A549 treated with ZK216348 at 1 μM for 4 hours (cell line): ENCODE data around the gene SLC6A7. TPM values are rescaled to one million over a fixed set of nuclear protein-coding genes. Genes with fewer than 3 reads are reported as not detected.

Experiments used
- total RNA-seq: library from RNA; stranded (reverse); fragments of 200-300 nt; extraction: Qiagen RNA extraction; gene quantifications from 5 replicates; pipeline ENCODE4 v1.2.3, GENCODE V29; 2022; ENCODE audit warnings: low read depth

SLC6A7 gene
- 0.04 TPM in 2 of 5 replicates, not detected in the others for total RNA-seq

GRCh38 chr5:150189728-150190502 is at the start of gene SLC6A7:
SLC6A7 (plus strand) TSS chr5:150190062; CDS start chr5:150190328, 266 bp downstream.

DNA sequence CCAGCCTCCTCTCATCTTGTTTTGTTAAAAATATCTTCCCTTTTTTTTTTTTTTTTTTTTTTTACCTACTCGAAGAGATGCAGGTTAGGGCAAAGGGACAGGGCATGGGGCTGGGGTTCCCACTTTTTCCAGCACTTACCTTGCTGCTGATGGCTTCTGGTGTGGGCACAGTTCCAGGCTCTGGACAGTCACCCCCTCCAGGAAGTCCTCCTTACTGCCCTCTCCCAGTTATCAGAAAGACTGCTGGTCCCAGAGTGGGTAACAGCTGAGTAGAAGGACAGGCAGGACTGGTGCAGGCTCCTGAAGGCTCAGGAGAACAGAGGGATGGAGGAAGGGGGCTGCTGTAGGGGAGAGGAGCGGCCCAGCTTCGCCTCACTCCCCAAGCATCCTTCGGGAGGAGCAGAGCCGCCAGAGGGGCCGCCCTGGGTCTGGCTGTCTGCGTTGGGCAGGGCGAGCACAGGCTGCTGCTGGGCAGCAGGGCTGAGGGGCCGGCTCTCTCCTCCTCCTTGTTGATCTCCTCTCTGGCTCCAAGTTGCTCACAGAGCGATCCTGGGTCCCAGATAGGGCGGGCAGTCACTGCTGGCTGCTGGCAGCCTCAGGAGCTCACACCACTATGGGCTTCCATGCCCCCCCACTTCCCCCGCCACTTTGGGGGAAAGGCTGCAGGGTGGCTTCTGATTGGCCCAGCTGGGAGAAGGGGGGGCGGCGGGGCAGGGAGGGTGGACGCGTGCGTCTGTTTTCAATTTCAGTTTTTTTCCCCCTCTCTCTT is 34.4 kb upstream of the SLC6A7 start, which contains the start of gene PDGFRB:
TSS of gene PDGFRB (minus strand) at position 588 of the 769 bp plus-strand sequence. CDS start 18,798 bp downstream, outside the sequence.

GRCh38 chr5:150166650-150167511 is 23.0 kb upstream of the SLC6A7 start, which contains the start of gene CDX1:
CDX1 (plus strand) TSS chr5:150166778; CDS start chr5:150166877, 99 bp downstream.

Other genes with a start within 250 kb of the SLC6A7 start
- gene PDE6A, start 245.3 kb upstream of the SLC6A7 start, total RNA-seq, result 0.19 to 0.38 TPM (median 0.25 TPM) in 5 replicates
- 24.1 to 59.9 TPM (median 50.6 TPM) in 5 replicates for gene SLC26A2, start 229.3 kb upstream of the SLC6A7 start, total RNA-seq
- gene TIGD6, start 189.4 kb upstream of the SLC6A7 start, total RNA-seq, result 5.2 to 8.2 TPM (median 5.8 TPM) in 5 replicates
- 25.1 to 34.0 TPM (median 32.9 TPM) in 5 replicates for gene HMGXB3, start 189.3 kb upstream of the SLC6A7 start, total RNA-seq
- gene CSF1R, start 103.5 kb upstream of the SLC6A7 start, total RNA-seq, result 0.06 to 0.33 TPM (median 0.15 TPM) in 4 of 5 replicates, not detected in the other
- 0.13 to 1.0 TPM (median 0.47 TPM) in 5 replicates for gene PDGFRB, start 34.2 kb upstream of the SLC6A7 start, total RNA-seq
- not detected in 5 replicates for gene CDX1, start 23.3 kb upstream of the SLC6A7 start, total RNA-seq
- gene CAMK2A, start 99.7 kb downstream of the SLC6A7 start, total RNA-seq, result 0.69 to 1.1 TPM (median 0.98 TPM) in 5 replicates
- gene ARSI, start 112.8 kb downstream of the SLC6A7 start, total RNA-seq, result 22.1 to 46.5 TPM (median 38.3 TPM) in 5 replicates
- 67.9 to 86.5 TPM (median 85.0 TPM) in 5 replicates for gene TCOF1, start 167.6 kb downstream of the SLC6A7 start, total RNA-seq
- gene CD74, start 222.8 kb downstream of the SLC6A7 start, total RNA-seq, result not detected in 5 replicates